GM18508 (cell line): Measurements from ENCODE around the gene PTPN2.

Source experiments
- ATAC-seq: cut with Tn5 transposase; IDR thresholded peaks from one replicate; pipeline ENCODE4 v1.9.1; 2021; ENCODE audit warnings: moderate number of reproducible peaks; ENCODE audit not compliant: insufficient read depth, unreplicated experiment

Gene PTPN2

DNA sequence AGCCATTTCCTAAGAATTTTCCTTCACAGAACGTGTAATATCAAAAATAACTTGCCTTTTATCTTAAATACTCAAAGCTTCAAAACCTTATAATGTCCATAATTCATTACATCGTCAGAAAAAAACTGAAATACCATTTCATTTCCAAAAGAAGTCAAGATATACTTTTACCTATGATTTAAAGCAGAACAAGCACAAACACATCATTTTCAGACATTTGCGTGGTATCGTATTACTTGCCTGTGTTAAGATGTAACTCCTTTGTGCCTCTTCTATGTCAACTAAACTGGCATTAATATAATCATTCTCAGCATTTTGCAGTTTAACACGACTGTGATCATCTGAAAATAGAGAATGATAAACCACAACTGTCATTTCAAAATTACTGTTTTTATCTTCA is 47.5 kb downstream of the PTPN2 start:
- no peak for ATAC-seq

DNA sequence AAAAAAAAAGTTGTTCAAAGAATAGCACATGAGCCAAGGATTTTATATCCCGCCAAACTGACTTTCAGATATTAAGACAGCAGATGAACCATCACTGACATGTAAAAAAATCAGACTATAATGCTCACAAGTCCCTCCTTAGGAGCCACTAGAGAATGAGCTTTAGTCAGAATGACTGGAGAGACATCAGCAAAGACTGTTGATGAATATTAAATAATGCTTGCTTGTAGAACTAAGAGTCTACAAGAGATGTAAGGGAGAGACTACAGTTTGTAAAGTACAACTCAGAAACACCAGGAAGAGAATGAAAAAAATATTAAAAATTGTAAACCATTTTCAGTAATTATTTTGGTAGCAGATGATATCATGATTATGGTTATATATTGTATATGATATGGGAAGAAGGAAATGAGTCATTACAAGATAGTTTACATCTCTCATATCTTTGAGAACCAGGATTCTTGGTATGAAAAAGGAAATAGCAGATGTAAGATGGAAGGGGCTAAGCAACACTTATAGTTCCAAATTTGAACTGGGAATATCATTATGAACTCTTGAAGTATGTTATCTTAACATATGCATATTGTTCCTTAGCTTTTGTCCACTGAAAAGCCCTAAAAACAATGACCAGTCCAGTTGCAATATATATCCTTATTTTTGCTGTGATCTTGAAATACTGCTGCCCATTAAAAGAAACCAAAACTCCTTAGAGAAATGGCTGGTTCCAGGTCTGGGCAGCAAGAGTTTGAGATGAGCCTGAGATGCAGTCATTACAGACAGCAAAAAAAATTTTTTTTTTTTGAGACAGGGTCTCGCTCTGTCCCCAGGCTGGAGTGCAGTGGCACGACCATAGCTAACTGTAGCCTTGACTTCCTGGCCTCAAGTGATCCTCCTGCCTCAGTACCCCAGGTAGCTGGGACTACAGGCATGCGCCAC is 55.7 kb downstream of the PTPN2 start:
- ATAC-seq = no peak

DNA sequence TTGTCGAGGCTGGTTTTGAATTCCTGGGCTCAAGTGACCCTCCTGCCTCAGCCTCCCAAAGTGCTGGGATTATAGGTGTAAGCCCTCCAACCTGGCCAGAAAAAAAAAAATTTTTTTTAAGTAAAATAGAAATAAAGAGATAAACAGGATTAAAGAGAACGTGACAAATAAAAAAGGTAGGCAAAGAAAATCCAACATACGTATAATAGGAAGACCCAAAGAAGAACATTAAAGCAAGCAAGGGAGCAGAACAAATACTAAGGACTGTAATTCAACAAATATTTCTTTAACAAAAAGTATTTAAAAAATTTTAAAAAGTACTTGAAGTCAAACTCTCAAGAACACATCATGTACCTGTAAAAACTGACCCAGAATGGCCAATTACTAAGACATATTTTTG is 56.4 kb downstream of the PTPN2 start:
- no peak for ATAC-seq

DNA sequence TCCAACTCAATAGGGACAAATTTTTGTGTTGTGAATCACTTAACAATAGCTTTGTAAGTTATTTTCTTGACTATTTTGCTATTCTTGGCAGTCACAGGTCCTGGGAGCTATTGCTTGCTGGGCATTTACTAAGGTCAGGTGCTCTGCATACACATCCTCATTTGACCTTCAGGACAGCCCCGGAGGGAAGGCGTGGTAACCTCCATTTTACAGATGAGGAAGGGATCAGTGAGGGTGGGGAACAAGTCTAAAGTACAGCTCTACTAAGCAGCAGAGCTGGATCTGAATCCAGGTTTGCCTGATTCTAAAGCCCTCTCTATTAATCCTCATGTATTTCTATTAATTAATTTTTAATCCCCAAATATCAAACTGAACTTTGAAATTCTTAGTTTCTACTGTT is 58.8 kb downstream of the PTPN2 start:
- no peak for ATAC-seq

DNA sequence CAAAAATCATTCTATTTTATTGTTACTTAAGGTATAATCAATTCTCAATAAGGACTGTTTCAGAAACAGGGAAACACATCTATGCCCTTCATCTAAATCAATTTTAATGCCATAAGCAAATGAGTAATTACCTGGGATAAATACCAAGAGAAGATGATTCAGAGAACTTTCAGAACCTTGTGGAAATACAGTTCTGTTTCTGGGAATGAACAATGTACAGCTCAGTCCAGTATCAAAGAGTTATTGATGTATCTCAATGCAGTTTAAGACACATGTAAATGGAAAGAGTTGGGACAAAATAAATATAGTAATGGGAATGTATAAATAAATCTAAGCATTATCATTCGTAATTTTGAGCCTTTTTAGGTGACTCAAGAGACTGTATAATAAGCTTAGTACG is 60.1 kb downstream of the PTPN2 start:
- ATAC-seq = no peak

DNA sequence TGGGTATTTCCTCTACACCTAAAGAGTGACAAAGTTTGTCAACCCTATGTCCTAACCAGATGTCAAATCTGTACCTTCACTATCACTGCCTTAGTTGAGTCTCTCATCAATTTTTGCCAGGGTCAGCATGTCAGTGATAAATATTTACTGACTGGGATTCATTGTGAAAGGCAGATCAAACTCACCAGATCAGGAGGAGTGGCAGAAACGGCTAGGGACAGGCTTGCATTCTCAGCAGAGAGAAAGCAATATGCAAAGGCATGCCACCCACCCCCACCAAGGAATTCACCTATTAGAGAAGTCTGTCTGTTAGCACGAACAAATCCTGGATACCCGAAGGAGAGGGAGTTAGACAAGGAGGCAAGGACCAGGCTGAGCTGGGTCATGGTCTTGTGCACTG is 62.6 kb downstream of the PTPN2 start:
- ATAC-seq = no peak

DNA sequence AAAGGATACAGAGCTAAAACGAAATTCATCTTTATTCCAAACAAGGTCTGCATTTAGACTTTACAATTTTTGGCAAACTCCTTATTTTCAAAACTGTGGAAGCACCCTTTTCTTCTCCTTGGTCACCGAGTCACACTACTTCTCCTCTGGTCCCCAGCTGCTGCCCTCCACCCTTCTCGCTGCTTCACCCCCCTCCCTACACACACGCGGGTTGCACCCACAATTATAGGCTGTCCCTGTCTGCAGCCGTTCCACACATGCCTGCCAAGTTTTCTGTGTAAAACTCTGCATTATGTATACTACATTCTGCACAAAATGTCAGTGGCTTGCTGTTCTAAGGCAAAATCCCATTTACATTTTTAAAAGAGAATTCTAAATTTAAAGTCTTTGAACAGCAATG is 63.5 kb downstream of the PTPN2 start:
- ATAC-seq = no peak

DNA sequence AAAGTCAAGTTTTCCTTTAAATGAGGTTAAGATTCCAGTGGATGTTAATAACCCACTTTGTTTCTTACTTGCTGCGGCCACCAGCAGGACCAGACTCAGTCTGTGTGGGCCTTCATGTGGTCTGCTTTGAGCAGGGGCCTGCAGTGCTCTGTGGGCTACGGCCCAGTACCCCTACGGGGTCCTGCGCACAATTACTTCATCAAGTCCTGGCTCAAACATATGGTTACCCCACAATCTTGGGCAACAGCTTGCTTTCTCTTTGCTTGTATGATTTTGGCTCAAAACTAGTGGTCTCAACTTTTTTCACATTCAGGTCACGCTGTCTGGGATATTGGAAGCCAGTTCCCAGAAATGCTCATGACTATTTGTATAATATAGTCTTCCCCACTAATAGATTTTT is 64.2 kb downstream of the PTPN2 start:
- ATAC-seq = no peak

DNA sequence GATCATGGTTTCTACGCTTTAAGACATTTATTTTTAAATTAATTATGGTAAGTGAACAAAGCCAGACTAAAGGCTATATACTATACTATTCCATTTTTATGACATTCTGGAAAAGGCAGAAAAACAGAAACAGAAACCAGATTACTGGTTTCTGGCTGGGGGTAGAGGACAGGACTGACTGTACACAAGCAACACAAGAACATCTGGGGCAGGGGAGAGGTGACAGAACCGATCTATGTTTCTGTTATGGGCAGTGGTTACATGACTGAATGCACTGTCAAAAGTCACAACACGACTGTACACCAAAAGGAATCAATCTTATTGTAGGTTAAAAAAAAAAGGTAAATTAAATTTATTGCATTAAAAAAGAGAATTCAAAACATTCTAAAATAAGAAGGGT is 64.7 kb downstream of the PTPN2 start:
- ATAC-seq = no peak

DNA sequence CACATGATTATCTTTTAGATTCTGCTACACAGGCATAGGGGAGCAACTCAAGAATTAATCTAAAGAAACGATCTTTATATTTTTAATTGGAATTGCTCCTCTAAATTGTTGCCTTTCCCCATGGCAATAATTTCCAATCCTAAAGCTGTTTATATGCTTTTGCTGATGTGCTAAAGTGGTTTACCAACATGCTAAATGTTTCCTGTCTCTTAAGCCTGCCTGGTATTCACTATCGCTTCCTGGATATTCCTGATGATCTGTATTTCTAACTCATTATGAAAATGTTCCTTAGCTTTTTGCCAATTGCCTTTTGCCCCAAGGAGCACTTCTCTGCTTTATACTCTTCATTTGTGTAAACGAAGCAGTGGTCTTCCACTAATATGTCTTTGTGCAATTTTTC is 65.8 kb downstream of the PTPN2 start:
- no peak for ATAC-seq

DNA sequence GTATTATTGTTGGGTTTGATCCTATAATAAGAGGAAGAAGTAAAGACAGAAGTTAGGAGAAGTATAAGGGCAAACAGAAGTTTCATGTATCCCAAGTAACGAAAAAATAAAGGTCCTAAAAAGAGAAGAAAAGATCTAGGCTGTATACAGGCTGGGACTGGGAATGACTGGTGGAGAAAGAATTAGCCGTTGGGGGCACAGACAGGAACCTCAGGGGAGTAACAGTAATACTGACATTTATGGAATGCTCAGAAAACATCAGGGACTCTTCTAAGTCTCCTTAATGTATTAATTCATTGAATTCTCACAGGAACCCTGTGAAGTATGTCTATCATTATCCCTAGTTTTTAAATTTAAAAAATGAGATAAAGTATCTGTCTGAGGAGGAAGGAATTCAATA is 67.6 kb downstream of the PTPN2 start:
- no peak for ATAC-seq

DNA sequence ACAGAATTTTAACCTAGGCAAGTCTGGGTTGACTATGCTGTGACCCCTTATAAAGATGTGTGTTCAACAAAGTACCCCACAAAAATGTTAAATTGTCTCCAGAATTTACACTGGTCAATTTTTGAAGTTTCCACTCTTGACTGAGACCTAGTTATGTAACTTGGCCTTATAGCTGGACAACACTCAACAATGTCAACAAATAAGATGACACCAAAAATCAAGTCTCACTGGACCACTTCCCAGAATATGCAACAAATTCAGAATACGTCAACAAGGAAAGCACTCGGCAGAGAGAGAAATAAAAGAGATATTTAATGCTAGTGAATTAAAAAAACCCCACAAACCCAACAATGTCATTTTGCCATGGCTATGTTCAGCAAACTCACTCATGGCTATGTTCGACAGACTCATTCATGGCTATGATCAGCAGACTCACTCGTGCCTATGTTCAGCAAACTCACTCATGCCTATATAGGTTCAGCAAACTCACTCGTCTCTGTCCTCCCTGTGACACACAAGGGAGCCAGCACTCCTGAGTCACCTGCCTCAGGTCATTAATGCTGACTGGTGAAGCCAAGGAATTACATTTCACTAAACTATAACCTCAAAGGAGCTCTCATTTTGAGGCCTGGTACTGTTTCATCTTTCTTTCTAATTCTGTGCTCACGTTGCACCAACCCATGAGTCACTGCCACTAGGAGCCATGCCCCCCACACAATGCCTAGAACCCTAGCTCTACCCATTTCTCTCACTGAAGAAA is 72.7 kb downstream of the PTPN2 start:
- ATAC-seq = no peak

DNA sequence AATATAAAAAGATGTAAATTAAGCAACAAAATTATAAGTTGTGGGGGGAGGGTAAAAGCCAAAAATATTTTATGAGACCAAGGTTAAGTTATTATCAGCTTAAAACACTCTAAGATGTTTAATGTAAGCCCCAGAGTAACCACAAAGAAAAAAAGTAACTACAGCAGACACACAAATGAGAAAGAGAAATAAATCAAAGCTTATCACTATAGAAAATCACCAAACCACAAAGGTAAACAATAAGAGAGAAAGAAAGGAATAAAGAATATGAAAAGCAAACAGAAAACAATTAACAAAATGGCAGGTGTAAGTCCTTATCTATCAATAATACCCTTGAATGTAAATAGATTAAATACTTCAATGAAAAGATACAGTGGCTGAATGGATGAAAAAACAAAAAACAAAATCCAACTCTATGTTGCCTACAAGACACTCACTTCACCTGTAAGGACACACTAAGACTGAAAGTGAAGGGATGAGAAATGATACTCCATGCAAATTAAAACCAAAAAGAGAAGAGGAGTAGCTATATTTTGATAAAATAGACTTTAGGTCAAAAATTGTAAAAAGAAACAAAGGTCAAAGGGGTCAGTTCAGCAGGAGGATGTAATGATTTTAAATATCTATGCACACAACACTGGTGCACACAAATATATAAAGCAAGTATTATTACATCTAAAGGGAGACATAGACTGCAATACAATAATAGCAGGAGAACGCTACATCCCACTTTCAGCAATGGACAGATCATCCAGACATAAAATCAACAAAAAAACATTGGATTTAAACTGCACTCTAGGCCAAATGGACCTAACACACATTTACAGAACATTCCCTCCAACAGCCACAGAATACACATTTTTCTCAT is 80.7 kb downstream of the PTPN2 start:
- no peak for ATAC-seq

DNA sequence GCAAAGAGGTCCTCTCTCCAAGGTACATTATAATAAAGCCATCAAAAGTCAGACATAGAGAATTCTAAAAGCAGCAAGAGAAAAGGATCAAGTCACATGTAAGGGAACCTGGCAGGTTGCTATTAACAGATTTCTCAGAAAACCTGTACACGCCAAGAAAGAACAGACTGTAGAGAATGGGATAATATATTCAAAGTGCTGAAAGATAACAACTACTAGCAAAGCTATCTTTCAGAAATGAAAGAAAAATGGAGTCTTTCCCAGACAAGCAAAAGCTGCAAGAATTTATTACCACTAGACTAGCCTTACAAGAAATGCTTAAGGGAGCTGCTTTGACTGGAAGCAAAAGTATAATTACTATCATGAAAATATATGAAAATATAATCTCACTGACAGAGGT is 81.5 kb downstream of the PTPN2 start:
- no peak for ATAC-seq

DNA sequence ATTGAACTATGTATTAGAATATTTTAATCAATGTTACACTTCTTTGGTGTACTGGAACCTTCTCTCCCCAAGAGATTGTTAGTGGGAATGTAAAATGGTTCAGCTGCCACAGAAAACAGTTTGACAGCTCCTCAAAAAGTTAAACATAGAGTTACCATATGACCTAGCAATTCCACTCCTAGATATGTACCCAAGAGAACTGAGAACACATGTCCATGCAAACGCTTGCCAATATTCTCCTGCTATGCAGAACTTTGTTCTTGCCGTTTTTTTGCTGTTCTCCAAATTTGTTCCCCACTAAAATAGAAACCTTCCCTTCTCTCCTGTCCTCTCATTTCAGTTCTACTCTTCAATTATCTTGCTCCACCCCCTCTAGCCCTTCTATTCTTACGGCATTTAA is 87.6 kb downstream of the PTPN2 start:
- no peak for ATAC-seq

DNA sequence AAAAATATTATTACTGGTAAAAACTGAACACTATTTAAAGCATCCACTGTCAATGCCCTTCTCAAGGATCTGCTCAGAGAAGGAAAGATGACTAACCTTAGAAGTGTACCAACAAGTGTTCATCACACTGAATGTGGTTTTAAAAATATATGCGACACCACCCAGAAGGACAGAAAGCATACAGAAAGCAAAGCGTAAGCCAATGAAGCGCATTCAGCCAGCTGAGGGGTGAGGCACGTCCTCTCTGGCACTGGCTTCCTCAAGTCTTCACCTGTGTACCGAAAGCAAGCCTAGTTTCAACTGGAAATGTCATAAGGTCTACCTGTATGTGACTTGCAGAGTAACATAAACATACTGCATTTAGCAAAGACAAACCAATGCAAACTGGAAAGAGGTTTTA is 92.4 kb downstream of the PTPN2 start:
- ATAC-seq = no peak

DNA sequence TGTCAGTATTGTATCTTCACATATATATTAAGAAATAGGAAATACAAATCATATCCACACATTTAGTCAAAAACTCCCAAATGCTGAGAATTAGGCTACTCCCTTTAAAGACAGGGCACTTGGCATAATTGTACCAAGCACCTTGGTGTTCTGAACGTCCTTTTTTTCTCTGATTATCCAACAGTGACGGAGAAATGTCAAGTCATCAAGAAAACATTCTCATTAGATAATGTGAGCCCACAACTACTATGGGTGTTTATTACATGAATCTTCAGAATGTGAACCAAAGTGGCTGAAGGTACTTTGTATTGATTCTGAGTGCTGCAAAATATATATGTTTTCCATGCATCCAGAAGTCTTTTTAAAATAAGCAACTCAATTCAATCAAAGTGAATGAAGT is 97.4 kb downstream of the PTPN2 start:
- no peak for ATAC-seq

DNA sequence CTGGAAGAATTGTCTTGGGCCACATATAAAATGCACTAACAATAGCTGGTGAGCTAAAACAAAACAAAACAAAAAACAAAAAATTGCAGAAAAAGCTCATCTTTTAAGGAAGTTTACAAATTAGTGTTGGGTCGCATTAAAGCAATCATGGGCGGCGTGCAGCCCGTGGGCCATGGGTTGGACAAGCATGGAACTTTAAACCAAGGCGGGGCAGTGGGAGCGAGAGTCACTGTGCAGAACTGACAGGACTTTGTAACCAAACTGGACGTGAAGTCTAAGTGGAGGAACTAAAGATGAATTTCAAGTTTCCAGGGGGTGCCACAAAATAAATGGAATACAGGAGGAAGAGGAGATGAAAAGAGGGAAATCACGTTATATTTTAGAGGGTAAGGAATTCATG is 100.5 kb downstream of the PTPN2 start:
- no peak for ATAC-seq

DNA sequence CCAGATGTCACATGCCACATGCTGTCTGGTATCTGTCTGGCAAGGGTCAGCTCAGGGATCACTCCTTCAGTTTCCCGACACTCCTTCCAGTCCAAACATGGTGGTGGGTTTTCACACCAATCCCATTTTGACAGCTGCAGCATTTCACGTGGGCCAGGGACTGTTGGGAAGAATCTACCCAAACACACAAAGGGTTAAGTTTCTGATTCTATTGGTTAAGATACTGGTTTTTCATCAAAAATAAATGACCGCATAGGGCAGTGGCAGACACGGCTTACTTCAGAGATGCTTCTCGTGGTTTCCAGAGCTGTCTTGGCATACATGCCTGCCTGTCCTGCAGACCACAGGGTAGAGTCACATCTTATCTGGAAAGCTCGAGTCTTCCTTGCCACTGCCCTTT is 101.5 kb downstream of the PTPN2 start:
- ATAC-seq = no peak

DNA sequence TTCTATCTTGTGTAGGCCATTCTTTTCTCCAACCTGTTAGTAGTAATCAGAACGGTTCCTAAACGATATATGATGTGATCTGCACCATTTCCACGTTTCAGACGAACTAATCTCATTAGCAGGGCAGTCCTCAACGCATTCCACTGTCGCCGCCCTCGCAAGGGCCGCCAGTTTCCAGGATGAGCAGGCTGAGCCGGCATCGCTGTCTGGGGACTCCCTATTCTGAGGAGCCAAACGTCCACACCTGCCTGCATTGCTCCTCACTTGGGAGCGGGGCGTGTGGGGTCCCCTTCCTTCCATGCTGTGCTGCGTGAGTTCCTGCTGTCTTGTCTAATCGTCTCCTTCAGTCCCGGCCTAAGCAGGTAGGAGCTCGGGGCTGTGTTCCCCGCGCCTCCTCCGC is 104.6 kb downstream of the PTPN2 start:
- ATAC-seq = no peak

DNA sequence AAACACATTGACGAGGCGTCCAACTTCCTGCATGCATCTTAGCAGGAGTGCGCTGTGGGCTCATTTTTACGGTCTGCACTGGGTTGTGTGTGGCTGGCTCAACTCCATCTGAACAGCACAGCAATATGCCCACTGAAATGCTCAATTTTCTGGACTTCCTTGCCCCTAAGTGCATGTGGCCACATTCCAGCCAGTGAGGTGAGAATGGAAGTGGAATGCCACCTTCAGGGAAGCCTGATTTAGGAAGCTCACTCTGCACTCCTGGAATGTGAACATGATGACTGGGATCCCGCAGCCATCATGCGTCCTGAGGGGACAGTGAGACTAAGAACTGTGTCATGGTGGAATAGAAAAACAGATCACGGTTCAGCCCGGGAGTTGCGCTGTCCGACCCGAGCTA is 105.0 kb downstream of the PTPN2 start:
- no peak for ATAC-seq
